ENCODE data around the gene PPM1N.

PPM1N gene

DNA sequence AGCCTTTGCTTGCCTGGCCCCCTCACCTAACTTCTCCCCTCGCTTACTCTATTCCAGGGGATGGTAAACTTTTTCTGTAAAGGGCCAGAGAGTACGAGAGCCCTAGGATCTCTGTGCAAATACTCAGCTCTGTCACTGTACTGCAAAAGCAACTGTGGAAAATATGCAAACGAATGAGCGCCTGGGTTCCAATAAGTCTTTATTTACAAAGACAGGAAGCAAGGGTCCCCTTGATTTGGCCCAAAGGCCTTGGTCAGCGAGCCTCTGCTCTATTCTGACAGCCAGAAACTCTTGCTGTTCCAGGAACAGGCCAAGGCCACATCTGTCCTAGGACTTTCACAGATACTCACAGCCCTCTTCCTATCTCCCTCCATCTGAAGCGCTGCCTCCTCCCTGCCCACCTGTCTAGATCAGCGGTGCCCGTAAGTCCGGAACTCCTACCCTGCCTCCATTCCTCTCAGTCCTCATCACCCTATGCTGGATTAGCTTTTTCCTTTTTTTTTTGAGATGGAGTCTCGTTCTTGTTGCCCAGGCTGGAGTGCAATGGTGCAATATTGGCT, 49.0 kb downstream of the PPM1N start:
- DNase-seq, result no peak

DNA sequence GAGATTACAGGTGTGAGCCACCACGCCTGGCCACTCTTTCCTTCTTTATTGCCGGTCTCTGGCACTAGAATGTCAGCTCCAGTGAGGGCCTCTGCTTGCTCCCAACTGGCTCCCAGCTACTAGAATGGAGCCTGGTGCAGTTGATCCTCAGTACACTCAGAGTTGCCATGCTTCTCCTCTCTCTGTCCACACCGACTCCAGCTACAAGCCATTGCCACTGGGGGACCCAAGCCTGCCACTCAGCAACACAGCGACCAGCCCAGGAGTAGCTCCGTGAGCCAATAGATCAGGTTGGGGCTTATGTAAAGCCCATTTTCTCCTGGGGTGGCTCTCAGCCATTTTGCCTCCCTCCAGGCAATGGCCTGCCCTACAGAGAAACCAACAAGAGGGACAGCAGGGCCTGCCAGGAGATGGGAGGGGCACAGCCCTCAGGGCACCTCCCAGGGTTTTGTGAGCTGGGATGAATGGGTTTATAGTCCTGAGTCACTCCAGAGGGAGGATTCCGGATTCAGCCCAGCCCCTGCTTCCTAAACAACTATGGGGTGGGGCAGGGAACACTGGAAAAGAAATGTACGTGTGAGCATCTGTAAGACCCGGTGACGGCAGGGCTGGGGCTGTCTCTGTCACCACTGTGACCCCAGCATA, 49.8 kb downstream of the PPM1N start:
- no peak for DNase-seq

Measured in CD4-positive, alpha-beta T cell treated with Interleukin-21 for 1 hour (primary cell).